Progenitor cell of endocrine pancreas (in vitro differentiated cells): ENCODE results near the gene AMMECR1. TPM values are rescaled to one million over a fixed set of nuclear protein-coding genes. Genes with fewer than 3 reads are reported as not detected.

Experiments
- DNase-seq: peaks from one replicate; pipeline ENCODE4 v3.0.0; 2021; ENCODE audit warnings: low spot score; ENCODE audit not compliant: unreplicated experiment
- H3K27ac Mint-ChIP-seq: 2 replicates; pipeline ENCODE4 v1.8.0; 2021; ENCODE audit warnings: mild to moderate bottlenecking, moderate library complexity, mixed read lengths
- H3K27me3 Mint-ChIP-seq: 2 replicates; pipeline ENCODE4 v1.8.0; 2021; ENCODE audit warnings: mixed read lengths
- H3K36me3 Mint-ChIP-seq: 2 replicates; pipeline ENCODE4 v1.8.0; 2022; ENCODE audit warnings: mixed read lengths; ENCODE audit not compliant: insufficient read depth
- H3K4me1 Mint-ChIP-seq: 2 replicates; pipeline ENCODE4 v1.8.0; 2021; ENCODE audit warnings: low read depth, mixed read lengths
- H3K4me3 Mint-ChIP-seq: 2 replicates; pipeline ENCODE4 v1.8.0; 2021; ENCODE audit warnings: low read depth, mild to moderate bottlenecking, moderate library complexity, mixed read lengths
- H3K9me3 Mint-ChIP-seq: 2 replicates; pipeline ENCODE4 v1.8.0; 2021; ENCODE audit warnings: low read depth, mixed read lengths
- CTCF ChIP-seq: fragments of 200-600 bp; sonication (generic); IDR thresholded peaks from one replicate; pipeline ENCODE4 v1.5.0; 2021; ENCODE audit warnings: antibody characterized with exemption, mild to moderate bottlenecking; ENCODE audit not compliant: unreplicated experiment
- total RNA-seq: library from RNA; stranded (reverse); gene quantifications from 2 replicates; pipeline ENCODE4 v1.2.1, GENCODE V29; 2021

AMMECR1 gene
- total RNA-seq, 1 donor from 2014 or later: 27.8 TPM

GRCh38 chrX:110310896-110311295, 7.0 kb downstream of the AMMECR1 start:
- no peak overlapping the region for H3K27ac Mint-ChIP-seq
- H3K4me3 Mint-ChIP-seq: no peak overlapping the region

GRCh38 chrX:110310000-110310790, 7.7 kb downstream of the AMMECR1 start:
- TF ChIP-seq CTCF: no peak
- no peaks in the 10 kb centered on the region for H3K36me3 Mint-ChIP-seq
- H3K4me3 Mint-ChIP-seq: no peak overlapping the region
- no peaks in the 10 kb centered on the region for H3K27me3 Mint-ChIP-seq
- peaks cover 5% of the 10 kb centered on the region for H3K4me1 Mint-ChIP-seq
- H3K9me3 Mint-ChIP-seq: no peaks in the 10 kb centered on the region
- DNase-seq: no peak
- H3K27ac Mint-ChIP-seq: no peak overlapping the region

More at GRCh38 chrX:110310896-110311295, 7.0 kb downstream of the AMMECR1 start:
- DNase-seq: no peak
- no peaks in the 10 kb centered on the region for H3K27me3 Mint-ChIP-seq
- peaks cover 10% of the 10 kb centered on the region for H3K4me1 Mint-ChIP-seq
- H3K36me3 Mint-ChIP-seq: no peaks in the 10 kb centered on the region
- H3K9me3 Mint-ChIP-seq: no peaks in the 10 kb centered on the region
- TF ChIP-seq CTCF: no peak

GRCh38 chrX:110308220-110308619, 9.7 kb downstream of the AMMECR1 start:
- Mint-ChIP-seq H3K4me3 (no peak overlapping the region), H3K36me3 (no peaks in the 10 kb centered on the region), H3K4me1 (peaks cover 2% of the 10 kb centered on the region), H3K27ac (no peak overlapping the region), H3K9me3 (no peaks in the 10 kb centered on the region), H3K27me3 (no peaks in the 10 kb centered on the region)
- no peak for DNase-seq
- TF ChIP-seq CTCF: no peak

- no peak overlapping the region for H3K27ac Mint-ChIP-seq
- no peaks in the 10 kb centered on the region for H3K27me3 Mint-ChIP-seq
- no peak overlapping the region for H3K4me3 Mint-ChIP-seq
- DNase-seq: no peak
- H3K36me3 Mint-ChIP-seq: peaks cover 11% of the 10 kb centered on the region
- peaks cover 9% of the 10 kb centered on the region for H3K9me3 Mint-ChIP-seq
- H3K4me1 Mint-ChIP-seq: no peaks in the 10 kb centered on the region
- no peak for TF ChIP-seq CTCF
These were observed 13.0 kb downstream of the AMMECR1 start for GRCh38 chrX:110304884-110305283.

- Mint-ChIP-seq H3K9me3 (peaks cover 12% of the 10 kb centered on the region), H3K36me3 (peaks cover 11% of the 10 kb centered on the region), H3K4me1 (peaks cover 4% of the 10 kb centered on the region), H3K27ac (no peak overlapping the region), H3K4me3 (no peak overlapping the region), H3K27me3 (no peaks in the 10 kb centered on the region)
- no peak for DNase-seq
- TF ChIP-seq CTCF: no peak
These were observed 13.5 kb downstream of the AMMECR1 start for GRCh38 chrX:110304371-110304770.
